GM12878 (cell line): Measurements from ENCODE around the gene KRT38. TPM values are rescaled to one million over a fixed set of nuclear protein-coding genes. Genes with fewer than 3 reads are reported as not detected.

Experiments
- ATAC-seq: fragments of 200-7000 bp; cut with Tn5 transposase; 3 replicates; pipeline ENCODE4 v1.9.1; 2020; ENCODE audit warnings: mild to moderate bottlenecking, moderate library complexity
- BruUV-seq: library from RNA; stranded (reverse); fragments of 400-500 nt; replicated peaks from 2 replicates; lab custom pipeline; 2021; lab: Mats Ljungman, UMichigan
- CTCF ChIA-PET: fragments of 300-600 bp; sonication (Branson Sonifier 250); formaldehyde crosslinking; extraction: SDS; loops from one replicate; lab custom pipeline; 2021; ENCODE audit warnings: inconsistent platforms; lab: Yijun Ruan, JAX
- POLR2A ChIA-PET: fragments of 350-600 bp; formaldehyde crosslinking; extraction: SDS; loops from one replicate; lab custom pipeline; 2021; ENCODE audit warnings: inconsistent platforms; lab: Charles Lee
- RAD21 ChIA-PET: fragments of 300-600 bp; sonication (Branson Sonifier 250); formaldehyde crosslinking; loops from one replicate; lab custom pipeline; 2023; ENCODE audit warnings: antibody characterized with exemption; ENCODE audit not compliant: unreplicated experiment; lab: Charles Lee
- SMC1A ChIA-PET: fragments of 300-600 bp; sonication (Branson Sonifier 250); formaldehyde crosslinking; loops from one replicate; lab custom pipeline; 2023; ENCODE audit not compliant: unreplicated experiment, uncharacterized antibody; lab: Charles Lee
- DNase-seq: peaks from one replicate; pipeline ENCODE4 v3.0.0-alpha.2; 2011; ENCODE audit warnings: low read depth, low spot score
- FAIRE-seq: peaks from 3 replicates; lab custom pipeline; 2011; peaks lifted over from hg19 to GRCh38; lab: Jason Lieb, UNC
- H2AFZ ChIP-seq: 2 replicates; pipeline ENCODE4 v1.6.0; 2011; ENCODE audit warnings: low read depth, low read length, control low read depth; ENCODE audit not compliant: control insufficient read depth
- H3K27ac ChIP-seq: 2 replicates; pipeline ENCODE4 v1.5.1; 2011; ENCODE audit warnings: control low read depth; ENCODE audit not compliant: control insufficient read depth, insufficient read depth
- H3K27me3 ChIP-seq, 2 experiments: replicated peaks in 1 of 2; 2 replicates each; pipeline versions ENCODE4 v1.6.0 to v1.6.1; 2011; ENCODE audit warnings: low read length in 1 of 2; ENCODE audit not compliant: control insufficient read depth in 2 of 2, insufficient read depth in 2 of 2
- H3K36me3 ChIP-seq, 2 experiments: 2 replicates each; pipeline ENCODE4 v1.5.1; 2011; ENCODE audit warnings: low read length in 1 of 2; ENCODE audit not compliant: control insufficient read depth in 2 of 2, insufficient read depth in 2 of 2
- H3K4me1 ChIP-seq: 2 replicates; pipeline ENCODE4 v1.6.1; 2011; ENCODE audit warnings: mild to moderate bottlenecking, low read length, moderate library complexity, mixed read lengths; ENCODE audit not compliant: control insufficient read depth, insufficient read depth
- H3K4me2 ChIP-seq: 2 replicates; pipeline ENCODE4 v1.6.0; 2011; ENCODE audit warnings: control low read depth; ENCODE audit not compliant: control insufficient read depth, insufficient read depth
- H3K4me3 ChIP-seq: fragments of 200-600 bp; sonication (generic); 2 replicates; pipeline ENCODE4 v1.5.1; 2016
- H3K79me2 ChIP-seq: 2 replicates; pipeline ENCODE4 v1.6.0; 2011; ENCODE audit warnings: low read length; ENCODE audit not compliant: control insufficient read depth, insufficient read depth
- H3K9ac ChIP-seq: 2 replicates; pipeline ENCODE4 v1.8.0; 2011; ENCODE audit warnings: low read length, control low read depth, mixed read lengths; ENCODE audit not compliant: control insufficient read depth, insufficient read depth
- H3K9me3 ChIP-seq: replicated peaks from 3 replicates; pipeline ENCODE4 v1.5.1; 2011; ENCODE audit warnings: mild to moderate bottlenecking, low read length; ENCODE audit not compliant: control insufficient read depth, insufficient read depth
- H4K20me1 ChIP-seq: 2 replicates; pipeline ENCODE4 v1.6.0; 2011; ENCODE audit not compliant: control insufficient read depth, insufficient read depth
- CBX5 ChIP-seq: sonication (generic); IDR thresholded peaks from 2 replicates; pipeline ENCODE4 v1.6.1; 2016; ENCODE audit warnings: low read depth, moderate library complexity, mild to moderate bottlenecking, inconsistent platforms
- CREM ChIP-seq: IDR thresholded peaks from 2 replicates; pipeline ENCODE4 v1.6.1; 2014; ENCODE audit warnings: antibody characterized with exemption, low read depth
- MTA2 ChIP-seq: fragments of 450-650 bp; IDR thresholded peaks from 2 replicates; pipeline ENCODE4 v1.6.1; 2016; ENCODE audit warnings: low read depth, mild to moderate bottlenecking, moderate library complexity
- NFYA ChIP-seq: IDR thresholded peaks from 2 replicates; pipeline ENCODE4 v1.6.1; 2011; ENCODE audit warnings: low read depth, mild to moderate bottlenecking, low read length, improper control_type of control experiment, borderline replicate concordance
- NR2C1 ChIP-seq: fragments of 450-650 bp; IDR thresholded peaks from 2 replicates; pipeline ENCODE4 v1.6.1; 2017; ENCODE audit warnings: antibody characterized with exemption, mild to moderate bottlenecking, moderate library complexity
- NRF1 ChIP-seq: conservative IDR thresholded peaks from 2 replicates; pipeline ENCODE4 v1.6.1; 2011; ENCODE audit warnings: mild to moderate bottlenecking, low read depth, low read length, improper control_type of control experiment
- PAX8 ChIP-seq: fragments of 450-650 bp; IDR thresholded peaks from 2 replicates; pipeline ENCODE4 v1.6.1; 2017; ENCODE audit warnings: mild to moderate bottlenecking, moderate library complexity
- SMC3 ChIP-seq: IDR thresholded peaks from 2 replicates; pipeline ENCODE4 v1.6.1; 2011; ENCODE audit warnings: low read length, improper control_type of control experiment, borderline replicate concordance
- ZNF217 ChIP-seq: fragments of 450-650 bp; IDR thresholded peaks from 2 replicates; pipeline ENCODE4 v1.6.1; 2017; ENCODE audit warnings: antibody characterized with exemption, mild to moderate bottlenecking
- ZNF24 ChIP-seq: fragments of 450-650 bp; IDR thresholded peaks from 2 replicates; pipeline ENCODE4 v1.6.1; 2017; ENCODE audit warnings: antibody characterized with exemption, mild to moderate bottlenecking
- ZNF274 ChIP-seq: IDR thresholded peaks from one replicate; pipeline ENCODE4 v1.8.0; 2011; ENCODE audit not compliant: insufficient read length, insufficient read depth
- WGBS: methylation state at CpG from one replicate; pipeline ENCODE4 v1.1.6; 2016; ENCODE audit warnings: low lambda C conversion rate; ENCODE audit not compliant: insufficient replicate concordance, insufficient coverage; ENCODE audit errors: missing lambda C conversion rate; 5-methylcytosine and 5-hydroxymethylcytosine counted together
- in situ Hi-C: fragments of 300-500 bp; cut with MboI; formaldehyde crosslinking; loops from 9 replicates; pipeline ENCODE4 v1.14.3; 2018; ENCODE audit warnings: mixed read lengths
- intact Hi-C: fragments of 100-400 bp; cut with micrococcal nuclease; formaldehyde crosslinking; loops from one replicate; pipeline ENCODE4 v1.14.2; 2022; ENCODE audit not compliant: unreplicated experiment
- polyA plus RNA-seq, 11 experiments: library from polyadenylated mRNA; depleted of rRNA in 4 of 11; unstranded in 6 of 11; stranded (reverse) in 5 of 11; fragments of >200 nt; fragmentation: Nextera tagmentation in 4 of 11; fragmentation: Illumina TruSeq in 1 of 11; extraction: Ambion mirVana in 4 of 11; extraction: Trizol in 1 of 11; gene quantifications; 1 replicate in 1 of 11; 2 replicates in 10 of 11; pipeline versions ENCODE4 v1.2.1 to v1.2.3, GENCODE V29; 2011 to 2016; ENCODE audit warnings: inconsistent platforms in 2 of 11, missing spikeins in 2 of 11, low read depth in 1 of 11
- total RNA-seq, 4 experiments: library from RNA; depleted of rRNA in 3 of 4; stranded (reverse); fragments of >200 nt in 3 of 4; fragmentation: Illumina TruSeq in 1 of 4; extraction: Trizol in 1 of 4; gene quantifications; 2 replicates each; pipeline versions ENCODE4 v1.2.1 to v1.2.3, GENCODE V29; 2013 to 2021
- TF ChIP-seq, protein P1 (sequence below): IDR thresholded peaks from 2 replicates; pipeline ENCODE4 v1.6.1; 2012; ENCODE audit warnings: low read depth, low read length, improper control_type of control experiment
- TF ChIP-seq, protein P2 (sequence below): fragments of 450-650 bp; conservative IDR thresholded peaks from 2 replicates; pipeline ENCODE4 v1.6.1; 2017; ENCODE audit warnings: mild to moderate bottlenecking, moderate library complexity
- TF ChIP-seq, protein P3 (sequence below), 3 experiments: IDR thresholded peaks in 2 of 3; conservative IDR thresholded peaks in 1 of 3; 2 replicates each; pipeline ENCODE4 v1.5.1; 2011; ENCODE audit warnings: low read depth in 3 of 3, low read length in 3 of 3, mild to moderate bottlenecking in 3 of 3, control low read depth in 2 of 3, moderate library complexity in 2 of 3, inconsistent platforms in 1 of 3, mixed read lengths in 1 of 3; ENCODE audit not compliant: control insufficient read depth in 2 of 3, insufficient read depth in 1 of 3; ENCODE audit errors: extremely low read depth in 1 of 3
- TF ChIP-seq, protein P4 (sequence below): fragments of 450-650 bp; IDR thresholded peaks from 2 replicates; pipeline ENCODE4 v1.6.1; 2017; ENCODE audit warnings: mild to moderate bottlenecking
- TF ChIP-seq, protein P5 (sequence below): IDR thresholded peaks from 2 replicates; pipeline ENCODE4 v1.6.1; 2012; ENCODE audit warnings: low read depth, low read length, improper control_type of control experiment

The KRT38 gene
- total and polyA plus RNA-seq, 10 of the 15 experiments (the other 5 are each of a cell fraction or from before 2014, with no cell fraction given) = not detected

DNA sequence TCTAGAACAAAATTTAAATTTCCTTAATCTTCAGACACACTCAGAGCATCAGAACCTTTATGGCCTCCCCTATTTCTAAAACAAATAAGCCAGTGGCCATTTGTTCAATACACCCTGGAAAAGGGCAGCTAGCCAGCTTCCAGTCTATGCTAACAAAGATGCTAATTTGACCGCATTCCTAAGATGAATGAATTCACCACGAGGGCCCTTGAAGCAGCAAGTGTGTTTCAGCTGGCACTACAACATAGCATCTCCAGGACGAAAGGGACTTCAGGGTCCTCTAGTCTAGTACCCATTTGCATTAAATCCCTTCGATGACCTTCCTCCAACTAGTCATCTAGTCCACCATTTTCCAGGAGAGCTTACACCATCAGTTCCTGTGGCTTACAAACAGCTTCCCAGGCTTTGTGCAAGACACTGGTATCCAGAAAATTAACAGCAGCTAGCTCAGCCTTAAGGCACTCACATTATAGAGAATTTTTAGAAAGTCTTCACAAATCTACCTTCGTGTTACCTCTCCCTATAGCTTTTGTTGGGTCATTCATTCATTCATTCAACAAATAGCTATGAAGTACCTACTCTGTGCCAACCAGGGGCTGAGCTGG is 27.3 kb downstream of the KRT38 start:
- H3K27me3 ChIP-seq = peaks cover 0 to 2% of the 10 kb centered on the region in 2 experiments; a peak in 1 of 4 replicates
- CTCF ChIA-PET = interaction anchor here (0.6 to 1.4 kb wide), 3 partner anchors 9 to 19 kb away, joined by 3 to 6 read pairs (median 4); no protein-coding TSS in a partner anchor
- SMC1A ChIA-PET = interaction anchor here (0.9 kb wide), 1 partner anchor 74 kb away, joined by 4 read pairs; no protein-coding TSS in a partner anchor
- H3K36me3 ChIP-seq = no peaks in the 10 kb centered on the region
- H4K20me1 ChIP-seq = no peaks in the 10 kb centered on the region
- 13% methylated on average over 5 of the region's 5 CpGs for WGBS
- RAD21 ChIA-PET = no interaction called here
- DNase-seq (no peak), FAIRE-seq (no peak), ATAC-seq (no peak)
- H3K4me2 ChIP-seq = no peak overlapping the region
- no peaks in the 10 kb centered on the region for H3K79me2 ChIP-seq
- H3K27ac ChIP-seq = no peak overlapping the region
- TF ChIP-seq SMC3 (no peak), MTA2 (no peak), CBX5 (no peak), ZNF24 (no peak), NR2C1 (no peak), PAX8 (no peak), NRF1 (no peak), ZNF274 (no peak), NFYA (no peak), CREM (no peak), ZNF217 (no peak)
- TF ChIP-seq, protein P1, sequence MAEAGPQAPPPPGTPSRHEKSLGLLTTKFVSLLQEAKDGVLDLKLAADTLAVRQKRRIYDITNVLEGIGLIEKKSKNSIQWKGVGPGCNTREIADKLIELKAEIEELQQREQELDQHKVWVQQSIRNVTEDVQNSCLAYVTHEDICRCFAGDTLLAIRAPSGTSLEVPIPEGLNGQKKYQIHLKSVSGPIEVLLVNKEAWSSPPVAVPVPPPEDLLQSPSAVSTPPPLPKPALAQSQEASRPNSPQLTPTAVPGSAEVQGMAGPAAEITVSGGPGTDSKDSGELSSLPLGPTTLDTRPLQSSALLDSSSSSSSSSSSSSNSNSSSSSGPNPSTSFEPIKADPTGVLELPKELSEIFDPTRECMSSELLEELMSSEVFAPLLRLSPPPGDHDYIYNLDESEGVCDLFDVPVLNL = no peak
- TF ChIP-seq, protein P2, sequence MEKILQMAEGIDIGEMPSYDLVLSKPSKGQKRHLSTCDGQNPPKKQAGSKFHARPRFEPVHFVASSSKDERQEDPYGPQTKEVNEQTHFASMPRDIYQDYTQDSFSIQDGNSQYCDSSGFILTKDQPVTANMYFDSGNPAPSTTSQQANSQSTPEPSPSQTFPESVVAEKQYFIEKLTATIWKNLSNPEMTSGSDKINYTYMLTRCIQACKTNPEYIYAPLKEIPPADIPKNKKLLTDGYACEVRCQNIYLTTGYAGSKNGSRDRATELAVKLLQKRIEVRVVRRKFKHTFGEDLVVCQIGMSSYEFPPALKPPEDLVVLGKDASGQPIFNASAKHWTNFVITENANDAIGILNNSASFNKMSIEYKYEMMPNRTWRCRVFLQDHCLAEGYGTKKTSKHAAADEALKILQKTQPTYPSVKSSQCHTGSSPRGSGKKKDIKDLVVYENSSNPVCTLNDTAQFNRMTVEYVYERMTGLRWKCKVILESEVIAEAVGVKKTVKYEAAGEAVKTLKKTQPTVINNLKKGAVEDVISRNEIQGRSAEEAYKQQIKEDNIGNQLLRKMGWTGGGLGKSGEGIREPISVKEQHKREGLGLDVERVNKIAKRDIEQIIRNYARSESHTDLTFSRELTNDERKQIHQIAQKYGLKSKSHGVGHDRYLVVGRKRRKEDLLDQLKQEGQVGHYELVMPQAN = no peak
- TF ChIP-seq, protein P3, sequence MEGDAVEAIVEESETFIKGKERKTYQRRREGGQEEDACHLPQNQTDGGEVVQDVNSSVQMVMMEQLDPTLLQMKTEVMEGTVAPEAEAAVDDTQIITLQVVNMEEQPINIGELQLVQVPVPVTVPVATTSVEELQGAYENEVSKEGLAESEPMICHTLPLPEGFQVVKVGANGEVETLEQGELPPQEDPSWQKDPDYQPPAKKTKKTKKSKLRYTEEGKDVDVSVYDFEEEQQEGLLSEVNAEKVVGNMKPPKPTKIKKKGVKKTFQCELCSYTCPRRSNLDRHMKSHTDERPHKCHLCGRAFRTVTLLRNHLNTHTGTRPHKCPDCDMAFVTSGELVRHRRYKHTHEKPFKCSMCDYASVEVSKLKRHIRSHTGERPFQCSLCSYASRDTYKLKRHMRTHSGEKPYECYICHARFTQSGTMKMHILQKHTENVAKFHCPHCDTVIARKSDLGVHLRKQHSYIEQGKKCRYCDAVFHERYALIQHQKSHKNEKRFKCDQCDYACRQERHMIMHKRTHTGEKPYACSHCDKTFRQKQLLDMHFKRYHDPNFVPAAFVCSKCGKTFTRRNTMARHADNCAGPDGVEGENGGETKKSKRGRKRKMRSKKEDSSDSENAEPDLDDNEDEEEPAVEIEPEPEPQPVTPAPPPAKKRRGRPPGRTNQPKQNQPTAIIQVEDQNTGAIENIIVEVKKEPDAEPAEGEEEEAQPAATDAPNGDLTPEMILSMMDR (IDR thresholded peaks at IDR 0.05 in 2 of 3, conservative IDR thresholded peaks at IDR 0.05 in 1 of 3; ENCODE audit: control insufficient read depth in 2 of 3, extremely low read depth in 1 of 3, insufficient read depth in 1 of 3, low read depth in 3 of 3, low read length in 3 of 3) = no peak
- TF ChIP-seq, protein P4, sequence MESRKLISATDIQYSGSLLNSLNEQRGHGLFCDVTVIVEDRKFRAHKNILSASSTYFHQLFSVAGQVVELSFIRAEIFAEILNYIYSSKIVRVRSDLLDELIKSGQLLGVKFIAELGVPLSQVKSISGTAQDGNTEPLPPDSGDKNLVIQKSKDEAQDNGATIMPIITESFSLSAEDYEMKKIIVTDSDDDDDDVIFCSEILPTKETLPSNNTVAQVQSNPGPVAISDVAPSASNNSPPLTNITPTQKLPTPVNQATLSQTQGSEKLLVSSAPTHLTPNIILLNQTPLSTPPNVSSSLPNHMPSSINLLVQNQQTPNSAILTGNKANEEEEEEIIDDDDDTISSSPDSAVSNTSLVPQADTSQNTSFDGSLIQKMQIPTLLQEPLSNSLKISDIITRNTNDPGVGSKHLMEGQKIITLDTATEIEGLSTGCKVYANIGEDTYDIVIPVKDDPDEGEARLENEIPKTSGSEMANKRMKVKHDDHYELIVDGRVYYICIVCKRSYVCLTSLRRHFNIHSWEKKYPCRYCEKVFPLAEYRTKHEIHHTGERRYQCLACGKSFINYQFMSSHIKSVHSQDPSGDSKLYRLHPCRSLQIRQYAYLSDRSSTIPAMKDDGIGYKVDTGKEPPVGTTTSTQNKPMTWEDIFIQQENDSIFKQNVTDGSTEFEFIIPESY = no peak
- TF ChIP-seq, protein P5, sequence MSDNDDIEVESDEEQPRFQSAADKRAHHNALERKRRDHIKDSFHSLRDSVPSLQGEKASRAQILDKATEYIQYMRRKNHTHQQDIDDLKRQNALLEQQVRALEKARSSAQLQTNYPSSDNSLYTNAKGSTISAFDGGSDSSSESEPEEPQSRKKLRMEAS = no peak
- no TSS peak for BruUV-seq
- intact Hi-C loops (no loop called here), in situ Hi-C loops (no loop called here)
- POLR2A ChIA-PET = no interaction called here
- H3K4me1 ChIP-seq = no peaks in the 10 kb centered on the region
- no peaks in the 10 kb centered on the region for H3K9me3 ChIP-seq
- no peak overlapping the region for H3K4me3 ChIP-seq
- H2AFZ ChIP-seq = no peak overlapping the region
- H3K9ac ChIP-seq = no peak overlapping the region
